Neural progenitor cell (in vitro differentiated cells): ENCODE measurements around the gene ACY1. TPM values are rescaled to one million over a fixed set of nuclear protein-coding genes. Genes with fewer than 3 reads are reported as not detected.

Experiments
- DNase-seq: peaks from one replicate; pipeline ENCODE4 v3.0.0-alpha.2; 2016; ENCODE audit warnings: low spot score
- H2AFZ ChIP-seq: fragments of 200-600 bp; sonication (generic); replicated peaks from 2 replicates; pipeline ENCODE4 v1.6.1; 2016; ENCODE audit warnings: antibody characterized with exemption
- H3F3A ChIP-seq: fragments of 200-600 bp; sonication (generic); 2 replicates; pipeline ENCODE4 v1.6.1; 2016; ENCODE audit warnings: antibody characterized with exemption, low read depth
- H3K27ac ChIP-seq: fragments of 200-600 bp; sonication (generic); 2 replicates; pipeline ENCODE4 v1.5.1; 2016; ENCODE audit warnings: mild to moderate bottlenecking
- H3K27me3 ChIP-seq: fragments of 200-600 bp; sonication (generic); 2 replicates; pipeline ENCODE4 v1.6.1; 2016; ENCODE audit warnings: mild to moderate bottlenecking, moderate library complexity
- H3K36me3 ChIP-seq: fragments of 200-600 bp; sonication (generic); 2 replicates; pipeline ENCODE4 v1.5.1; 2016
- H3K4me1 ChIP-seq: fragments of 200-600 bp; sonication (generic); 2 replicates; pipeline ENCODE4 v1.6.1; 2016; ENCODE audit warnings: mixed run types
- H3K4me2 ChIP-seq: fragments of 200-600 bp; sonication (generic); 2 replicates; pipeline ENCODE4 v1.6.1; 2016
- H3K4me3 ChIP-seq: fragments of 200-600 bp; sonication (generic); 2 replicates; pipeline ENCODE4 v1.5.1; 2016
- H3K79me2 ChIP-seq: fragments of 200-600 bp; sonication (generic); 2 replicates; pipeline ENCODE4 v1.6.1; 2016; ENCODE audit warnings: low read depth
- H3K9ac ChIP-seq: fragments of 200-600 bp; sonication (generic); 2 replicates; pipeline ENCODE4 v1.6.1; 2016
- H3K9me3 ChIP-seq: fragments of 200-600 bp; sonication (generic); 2 replicates; pipeline ENCODE4 v1.5.1; 2016; ENCODE audit warnings: low read depth
- H4K20me1 ChIP-seq: fragments of 200-600 bp; sonication (generic); 2 replicates; pipeline ENCODE4 v1.6.1; 2016; ENCODE audit warnings: low read depth
- H3K27ac Mint-ChIP-seq: 3 replicates; pipeline ENCODE4 v1.8.0; 2021; ENCODE audit warnings: mixed read lengths
- H3K27me3 Mint-ChIP-seq: 2 replicates; pipeline ENCODE4 v1.8.0; 2022; ENCODE audit warnings: low read depth, mild to moderate bottlenecking, inconsistent platforms, moderate library complexity, mixed read lengths; ENCODE audit not compliant: insufficient read depth
- H3K36me3 Mint-ChIP-seq: 3 replicates; pipeline ENCODE4 v1.8.0; 2021; ENCODE audit warnings: mixed read lengths
- H3K4me1 Mint-ChIP-seq: 3 replicates; pipeline ENCODE4 v1.8.0; 2021; ENCODE audit warnings: mixed read lengths
- H3K4me3 Mint-ChIP-seq: 3 replicates; pipeline ENCODE4 v1.8.0; 2021; ENCODE audit warnings: mild to moderate bottlenecking, moderate library complexity, mixed read lengths
- H3K9me3 Mint-ChIP-seq: 3 replicates; pipeline ENCODE4 v1.8.0; 2020; ENCODE audit warnings: mixed read lengths
- EZH2 ChIP-seq: fragments of 200-600 bp; sonication (generic); IDR thresholded peaks from 2 replicates; pipeline ENCODE4 v1.6.1; 2017; ENCODE audit warnings: antibody characterized with exemption, mild to moderate bottlenecking, moderate library complexity
- EZH2phosphoT487 ChIP-seq: fragments of 200-600 bp; sonication (generic); IDR thresholded peaks from 2 replicates; pipeline ENCODE4 v1.6.1; 2017; ENCODE audit warnings: antibody characterized with exemption
- total RNA-seq: library from RNA; depleted of rRNA; stranded (reverse); fragments of >200 nt; gene quantifications from 2 replicates; pipeline ENCODE4 v1.2.3, GENCODE V29; 2015; ENCODE audit warnings: low replicate concordance
- TF ChIP-seq, protein P1 (sequence below): fragments of 200-600 bp; sonication (generic); IDR thresholded peaks from 2 replicates; pipeline ENCODE4 v1.5.1; 2017; ENCODE audit warnings: antibody characterized with exemption, mild to moderate bottlenecking

The ACY1 gene
- total RNA-seq, 1 donor from 2014 or later = 17.3 TPM

DNA sequence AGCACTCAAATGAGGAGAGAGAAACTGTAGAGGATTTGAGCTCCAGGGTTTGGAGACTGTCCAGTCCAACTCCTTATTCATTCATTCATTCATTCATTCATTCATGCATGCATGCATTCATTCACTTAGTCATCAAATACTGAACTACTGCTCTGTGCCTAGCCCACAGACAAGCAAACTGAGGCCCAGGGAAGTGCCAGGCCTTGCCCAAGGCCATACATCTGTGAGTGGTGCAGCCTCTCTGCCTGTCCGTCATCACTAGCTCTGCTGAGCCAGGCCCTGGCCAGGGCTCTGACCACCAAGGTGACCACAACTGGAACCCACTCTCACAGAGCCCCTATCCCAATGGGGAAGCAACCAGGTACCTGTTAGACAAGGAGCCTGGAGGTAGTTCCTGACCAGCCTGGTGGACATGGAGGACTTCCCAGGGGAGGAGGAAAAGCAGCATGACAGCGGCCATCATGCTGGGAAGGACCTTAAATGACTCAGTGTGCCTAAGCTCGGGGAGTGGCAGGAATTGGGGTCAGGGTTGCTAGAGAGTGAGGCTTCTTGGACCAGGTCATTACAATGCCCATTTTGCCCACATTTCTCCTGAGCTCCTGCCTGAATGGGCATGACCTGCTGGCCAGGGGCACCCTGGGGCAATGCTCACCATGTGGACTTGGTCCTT lies 39.9 kb downstream of the ACY1 start:
- no peak overlapping the region for H3K27ac ChIP-seq
- no peaks in the 10 kb centered on the region for H3K9me3 Mint-ChIP-seq
- DNase-seq = no peak
- no peaks in the 10 kb centered on the region for H3F3A ChIP-seq
- no peak overlapping the region for H2AFZ ChIP-seq
- H3K27me3 Mint-ChIP-seq = peaks cover 2% of the 10 kb centered on the region
- H3K4me1 ChIP-seq = peaks cover 25% of the 10 kb centered on the region
- no peaks in the 10 kb centered on the region for H3K79me2 ChIP-seq
- H3K4me3 Mint-ChIP-seq = no peak overlapping the region
- TF ChIP-seq, protein P1, sequence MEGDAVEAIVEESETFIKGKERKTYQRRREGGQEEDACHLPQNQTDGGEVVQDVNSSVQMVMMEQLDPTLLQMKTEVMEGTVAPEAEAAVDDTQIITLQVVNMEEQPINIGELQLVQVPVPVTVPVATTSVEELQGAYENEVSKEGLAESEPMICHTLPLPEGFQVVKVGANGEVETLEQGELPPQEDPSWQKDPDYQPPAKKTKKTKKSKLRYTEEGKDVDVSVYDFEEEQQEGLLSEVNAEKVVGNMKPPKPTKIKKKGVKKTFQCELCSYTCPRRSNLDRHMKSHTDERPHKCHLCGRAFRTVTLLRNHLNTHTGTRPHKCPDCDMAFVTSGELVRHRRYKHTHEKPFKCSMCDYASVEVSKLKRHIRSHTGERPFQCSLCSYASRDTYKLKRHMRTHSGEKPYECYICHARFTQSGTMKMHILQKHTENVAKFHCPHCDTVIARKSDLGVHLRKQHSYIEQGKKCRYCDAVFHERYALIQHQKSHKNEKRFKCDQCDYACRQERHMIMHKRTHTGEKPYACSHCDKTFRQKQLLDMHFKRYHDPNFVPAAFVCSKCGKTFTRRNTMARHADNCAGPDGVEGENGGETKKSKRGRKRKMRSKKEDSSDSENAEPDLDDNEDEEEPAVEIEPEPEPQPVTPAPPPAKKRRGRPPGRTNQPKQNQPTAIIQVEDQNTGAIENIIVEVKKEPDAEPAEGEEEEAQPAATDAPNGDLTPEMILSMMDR = no peak
- TF ChIP-seq EZH2 (no peak), EZH2phosphoT487 (no peak)
- H4K20me1 ChIP-seq = no peaks in the 10 kb centered on the region
- H3K27ac Mint-ChIP-seq = no peak overlapping the region
- H3K4me3 ChIP-seq = no peak overlapping the region
- H3K4me1 Mint-ChIP-seq = peaks cover 48% of the 10 kb centered on the region
- H3K36me3 ChIP-seq = no peaks in the 10 kb centered on the region
- H3K9ac ChIP-seq = no peak overlapping the region
- H3K36me3 Mint-ChIP-seq = no peaks in the 10 kb centered on the region
- H3K4me2 ChIP-seq = peak overlapping the region; percentile 42
- H3K9me3 ChIP-seq = no peaks in the 10 kb centered on the region
- H3K27me3 ChIP-seq = no peaks in the 10 kb centered on the region

DNA sequence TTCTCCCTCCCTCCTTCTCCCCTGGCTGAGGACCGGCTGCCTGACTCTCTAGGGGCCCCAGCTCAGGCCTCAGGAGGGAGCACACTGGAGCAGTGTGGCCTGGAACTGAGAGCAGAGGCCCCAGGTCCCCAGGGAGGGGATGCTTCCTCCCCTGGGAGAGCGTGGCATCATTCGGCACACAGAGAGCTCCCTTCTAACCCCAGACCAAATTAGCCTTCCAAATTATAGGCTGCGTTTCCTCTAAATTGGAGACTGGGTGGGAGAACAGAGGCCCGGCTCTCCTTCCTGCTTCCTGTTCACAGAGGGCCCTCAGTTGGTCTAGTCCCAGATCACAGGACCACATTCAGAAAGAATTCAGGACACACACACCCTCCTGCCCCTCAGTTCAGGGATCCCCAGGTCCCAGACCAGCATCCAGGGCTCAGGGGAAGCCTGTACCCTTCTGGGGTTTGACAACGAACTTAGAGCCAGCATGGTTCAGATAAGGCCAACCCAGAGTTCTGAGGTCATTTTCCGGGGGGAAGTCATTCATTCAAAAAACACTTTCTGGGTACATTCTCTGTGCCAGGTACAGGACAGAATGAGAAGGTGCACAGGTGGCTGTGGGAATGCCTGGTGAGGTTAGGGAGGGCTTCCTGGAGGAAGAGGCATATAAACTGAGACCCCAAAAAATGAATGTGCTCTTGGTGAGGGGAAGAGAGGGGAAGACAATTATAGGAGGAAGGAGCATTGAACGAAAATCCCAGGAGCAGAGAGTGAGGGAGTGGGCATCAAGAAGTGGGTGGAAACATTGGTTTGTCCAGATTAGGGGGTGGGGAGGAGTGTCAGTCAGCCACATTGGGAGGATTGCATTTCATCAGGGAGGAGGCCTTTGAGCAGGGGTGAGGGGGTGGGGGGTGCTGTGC lies 40.8 kb downstream of the ACY1 start:
- H3K9me3 Mint-ChIP-seq = no peaks in the 10 kb centered on the region

DNA sequence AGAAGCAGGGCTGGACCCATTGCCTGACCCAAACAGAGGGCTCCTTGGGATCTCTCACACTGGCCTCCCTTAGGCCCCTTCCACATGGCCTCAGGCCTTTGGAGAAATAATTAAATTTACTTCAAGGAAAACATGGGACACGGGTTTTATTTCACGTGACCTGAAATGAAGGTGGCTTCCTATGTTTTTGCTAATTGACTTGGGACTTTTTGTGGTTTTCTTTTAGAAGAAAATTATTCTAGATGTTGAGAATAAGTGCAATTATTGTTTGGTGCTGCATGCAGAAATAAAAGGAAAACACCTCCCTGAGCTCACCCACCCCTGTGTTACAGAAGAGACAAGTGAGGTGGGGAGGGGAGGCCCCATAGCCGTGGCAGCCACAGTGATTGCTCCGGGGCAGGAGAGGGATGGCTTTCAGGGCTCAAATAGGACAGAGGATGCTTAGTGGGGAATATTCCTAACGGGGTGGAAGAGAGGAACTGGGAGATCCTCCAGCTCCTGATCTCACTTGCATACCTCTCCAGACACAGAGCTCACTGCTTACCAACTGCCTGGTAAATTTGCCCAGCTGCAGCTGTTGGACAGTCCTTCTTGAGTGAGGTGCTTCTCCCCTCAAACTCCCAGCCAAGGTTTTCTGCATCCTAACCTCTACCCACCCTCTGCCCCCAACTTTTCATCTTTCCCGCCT lies 41.6 kb downstream of the ACY1 start:
- Histone ChIP-seq H3K79me2 (no peaks in the 10 kb centered on the region), H3K36me3 (no peaks in the 10 kb centered on the region), H3K4me2 (no peak overlapping the region), H3K4me1 (peaks cover 25% of the 10 kb centered on the region), H4K20me1 (no peaks in the 10 kb centered on the region), H3F3A (no peaks in the 10 kb centered on the region), H3K9me3 (no peaks in the 10 kb centered on the region), H3K4me3 (no peak overlapping the region), H2AFZ (no peak overlapping the region), H3K27ac (no peak overlapping the region), H3K27me3 (no peaks in the 10 kb centered on the region), H3K9ac (no peak overlapping the region)
- H3K4me3 Mint-ChIP-seq = no peak overlapping the region
- peak overlapping the region; percentile 69 for H3K27ac Mint-ChIP-seq
- TF ChIP-seq EZH2 (no peak), EZH2phosphoT487 (no peak)
- TF ChIP-seq, protein P1 = no peak
- peaks cover 2% of the 10 kb centered on the region for H3K27me3 Mint-ChIP-seq
- no peaks in the 10 kb centered on the region for H3K36me3 Mint-ChIP-seq
- H3K4me1 Mint-ChIP-seq = peaks cover 48% of the 10 kb centered on the region
- DNase-seq = no peak
- H3K9me3 Mint-ChIP-seq = no peaks in the 10 kb centered on the region

More for the DNA sequence above, 40.8 kb downstream of the ACY1 start:
- Mint-ChIP-seq H3K4me1 (peaks cover 50% of the 10 kb centered on the region), H3K36me3 (no peaks in the 10 kb centered on the region), H3K4me3 (no peak overlapping the region), H3K27ac (peak overlapping the region; percentile 29), H3K27me3 (peaks cover 2% of the 10 kb centered on the region)
- TF ChIP-seq EZH2phosphoT487 (no peak), EZH2 (no peak)
- TF ChIP-seq, protein P1 = no peak
- Histone ChIP-seq H3K4me2 (no peak overlapping the region), H3K9me3 (no peaks in the 10 kb centered on the region), H3K36me3 (no peaks in the 10 kb centered on the region), H3K4me1 (peaks cover 25% of the 10 kb centered on the region), H3F3A (no peaks in the 10 kb centered on the region), H3K79me2 (no peaks in the 10 kb centered on the region), H3K9ac (no peak overlapping the region), H4K20me1 (no peaks in the 10 kb centered on the region), H3K27me3 (no peaks in the 10 kb centered on the region), H2AFZ (peak overlapping the region; percentile 1), H3K4me3 (no peak overlapping the region), H3K27ac (no peak overlapping the region)
- no peak for DNase-seq
